Small intestine (tissue), 7 donors: ENCODE measurements around the gene LAMTOR5. TPM values are rescaled to one million over a fixed set of nuclear protein-coding genes. Genes with fewer than 3 reads are reported as not detected.
A peak's percentile ranks its signal among the peaks of the same experiment; 100 is the strongest.
"Not testable (repeated sequence)": the region's sequence is repeated elsewhere in the genome, so short reads cannot be mapped to it uniquely, and the experiment has no call there.

Experiments
- DNase-seq, 2 donors: peaks; one replicate each; pipeline versions ENCODE4 v3.0.0 to v3.0.0-alpha.2; 2013
- FAIRE-seq: peaks from 2 replicates; lab custom pipeline; 2012; peaks lifted over from hg19 to GRCh38; lab: Jason Lieb, UNC
- H3K27ac ChIP-seq, 3 donors: one replicate each; pipeline ENCODE4 v1.5.1; 2013; ENCODE audit warnings: low read length in 2 of 3, mild to moderate bottlenecking in 2 of 3, control low read depth in 1 of 3, inconsistent platforms in 1 of 3, low read depth in 1 of 3, moderate library complexity in 1 of 3
- H3K27me3 ChIP-seq, 3 donors: one replicate each; pipeline ENCODE4 v1.6.1; 2013; ENCODE audit warnings: low read length in 3 of 3, inconsistent platforms in 1 of 3; ENCODE audit not compliant: control insufficient read depth in 3 of 3, insufficient read depth in 3 of 3
- H3K36me3 ChIP-seq, 3 donors: one replicate each; pipeline ENCODE4 v1.6.1; 2013; ENCODE audit warnings: low read length in 3 of 3, inconsistent platforms in 1 of 3, low read depth in 1 of 3, mild to moderate bottlenecking in 1 of 3, moderate library complexity in 1 of 3; ENCODE audit not compliant: control insufficient read depth in 3 of 3, insufficient read depth in 2 of 3
- H3K4me1 ChIP-seq, 3 donors: one replicate each; pipeline ENCODE4 v1.6.1; 2013; ENCODE audit warnings: low read length in 2 of 3, inconsistent platforms in 1 of 3, low read depth in 1 of 3, mild to moderate bottlenecking in 1 of 3, moderate library complexity in 1 of 3; ENCODE audit not compliant: control insufficient read depth in 3 of 3, insufficient read depth in 2 of 3
- H3K4me3 ChIP-seq, 3 donors: one replicate each; pipeline ENCODE4 v1.5.1; 2013; ENCODE audit warnings: low read length in 3 of 3, control low read depth in 1 of 3, inconsistent platforms in 1 of 3, low read depth in 1 of 3, mild to moderate bottlenecking in 1 of 3, moderate library complexity in 1 of 3
- H3K9me3 ChIP-seq, 2 donors: one replicate each; pipeline ENCODE4 v1.6.1; 2013; ENCODE audit warnings: low read depth in 1 of 2, low read length in 1 of 2; ENCODE audit not compliant: control insufficient read depth in 2 of 2, insufficient read depth in 1 of 2
- WGBS, 3 donors: extraction: QIAGEN DNeasy Blood & Tissue Kit; methylation state at CpG; one replicate each; pipeline ENCODE4 v1.1.7; 2013; 5-methylcytosine and 5-hydroxymethylcytosine counted together
- polyA plus RNA-seq, 4 donors: library from polyadenylated mRNA; stranded (reverse) in 3 of 4; unstranded in 1 of 4; fragments of 200-250 nt in 3 of 4; fragments of 120-200 nt in 1 of 4; gene quantifications; one replicate each; pipeline versions ENCODE4 v1.2.1 to v1.2.3, GENCODE V29; 2013
- donor health status: healthy with polysubstance abuse.
- donor health status: control.
- donor health status: control.
- donor health status: Bipolar disorder and iron deficiency.
- donor health status: healthy.

Gene LAMTOR5
- polyA plus RNA-seq, 4 donors = 138 to 345 (median 306) TPM

DNA sequence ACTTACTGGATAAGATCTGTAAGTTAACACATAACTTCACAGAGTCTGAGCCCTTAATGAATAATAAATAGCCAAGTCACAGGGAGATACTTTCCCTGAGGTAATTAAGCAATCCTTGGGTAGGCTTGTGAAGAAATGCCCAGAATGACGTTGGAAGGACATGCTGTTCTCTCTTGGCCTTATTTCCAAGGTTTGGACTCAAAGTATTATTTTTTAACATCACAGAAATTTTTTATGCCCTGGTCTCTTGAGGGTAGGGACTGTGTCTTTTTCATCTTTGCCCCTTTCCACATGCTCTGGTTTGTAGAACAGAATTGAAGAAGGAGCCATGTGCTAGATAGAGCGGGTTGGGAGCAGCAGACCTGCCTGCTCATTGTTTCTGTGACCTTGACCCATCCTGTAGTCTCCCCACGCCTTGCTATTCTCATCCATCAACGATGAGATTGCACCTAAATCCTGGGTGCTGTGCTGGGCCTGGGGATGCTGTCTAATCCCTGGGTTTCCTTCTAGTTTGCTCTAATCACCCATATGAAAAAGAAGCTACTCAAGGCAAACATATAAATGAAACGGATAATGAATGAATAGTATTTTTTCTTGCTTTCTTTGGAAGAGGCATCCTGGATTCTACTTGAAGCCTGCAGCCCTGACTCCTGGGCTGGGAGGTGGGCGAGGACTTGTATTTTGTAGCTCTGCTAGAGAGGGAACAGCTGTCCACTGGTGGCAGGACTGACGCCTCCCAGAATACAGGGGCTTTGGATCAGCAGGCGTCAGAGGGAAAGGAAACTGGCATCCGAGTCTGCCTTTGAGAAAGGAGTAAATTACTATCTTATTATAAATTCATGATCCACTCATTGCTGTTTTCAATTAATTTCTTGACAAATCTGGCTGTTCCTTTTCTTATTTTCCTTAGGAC lies 17.5 kb upstream of the LAMTOR5 start:
- no peaks in the 10 kb centered on the region for H3K9me3 ChIP-seq
- no peak overlapping the region for H3K4me3 ChIP-seq
- no peak overlapping the region for H3K27ac ChIP-seq
- H3K27me3 ChIP-seq = no peaks in the 10 kb centered on the region
- WGBS, 3 donors = 65 to 67% (median 66%) methylated on average over 9 of the region's 9 CpGs
- H3K4me1 ChIP-seq = no peaks in the 10 kb centered on the region
- DNase-seq = no peak
- no peaks in the 10 kb centered on the region for H3K36me3 ChIP-seq
- no peak for FAIRE-seq

DNA sequence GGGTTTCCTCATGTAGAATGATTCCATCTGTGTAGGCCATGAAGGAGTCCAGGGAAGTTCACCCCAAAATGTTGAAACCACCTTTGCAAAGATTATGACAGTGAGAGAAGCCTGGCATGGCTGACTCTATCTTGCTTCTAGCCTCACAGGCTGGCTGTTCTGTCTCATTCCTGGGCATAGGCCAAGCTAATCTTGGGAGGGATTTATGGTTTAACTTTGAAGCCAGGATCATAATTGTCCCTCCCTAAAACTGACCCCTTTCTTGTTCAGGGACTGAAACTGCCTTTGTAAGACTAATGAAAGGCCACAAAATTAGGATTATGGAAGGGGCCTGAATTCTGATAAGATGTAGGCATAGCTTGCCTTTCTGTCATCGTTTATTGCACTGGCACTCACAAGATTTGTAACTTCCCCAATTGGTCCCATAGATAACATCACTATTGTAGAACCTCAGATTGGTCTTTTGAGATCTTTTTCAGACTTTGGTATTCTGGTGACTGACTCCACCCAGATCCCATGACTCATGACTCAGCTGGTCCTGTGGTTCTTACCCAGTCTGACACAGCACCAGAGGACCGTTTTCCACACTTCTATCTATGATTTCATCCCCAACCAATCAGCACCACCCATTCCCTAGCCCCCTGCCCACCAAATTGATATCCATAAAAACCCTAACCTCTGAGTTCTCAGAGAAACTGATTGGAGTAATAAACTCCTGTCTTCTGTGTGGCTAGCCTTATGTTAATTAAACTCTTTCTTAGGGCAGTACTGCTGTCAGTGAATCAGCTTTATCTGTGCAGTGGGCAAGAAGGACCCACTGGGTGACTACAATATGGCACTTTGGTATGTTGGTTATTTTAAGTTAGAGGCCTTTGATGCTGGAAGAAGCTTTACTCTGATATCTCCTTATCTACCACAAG lies 13.6 kb upstream of the LAMTOR5 start:
- 45 to 55% (median 46%) methylated on average over 2 of the region's 2 CpGs for WGBS, 3 donors
- Histone ChIP-seq H3K9me3 (no peaks in the 10 kb centered on the region), H3K36me3 (no peaks in the 10 kb centered on the region), H3K4me1 (no peaks in the 10 kb centered on the region), H3K27me3 (no peaks in the 10 kb centered on the region), H3K4me3 (no peak overlapping the region), H3K27ac (no peak overlapping the region)
- DNase-seq (peak in 1 of 2 donors; percentile 21), FAIRE-seq (no peak)

GRCh38 chr1:110420023-110420662 lies 12.6 kb upstream of the LAMTOR5 start:
- Histone ChIP-seq H3K9me3 (no peaks in the 10 kb centered on the region), H3K27me3 (no peaks in the 10 kb centered on the region), H3K4me3 (no peak overlapping the region), H3K27ac (no peak overlapping the region), H3K4me1 (no peaks in the 10 kb centered on the region), H3K36me3 (no peaks in the 10 kb centered on the region)
- DNase-seq (no peak), FAIRE-seq (no peak)
- 85 to 94% (median 89%) methylated on average over 10 of the region's 10 CpGs for WGBS, 3 donors

- H3K4me1 ChIP-seq = no peaks in the 10 kb centered on the region
- no peak overlapping the region for H3K27ac ChIP-seq
- FAIRE-seq (no peak), DNase-seq (no peak)
- H3K9me3 ChIP-seq = no peaks in the 10 kb centered on the region
- no peaks in the 10 kb centered on the region for H3K27me3 ChIP-seq
- H3K36me3 ChIP-seq = no peaks in the 10 kb centered on the region
- WGBS, 3 donors = 88 to 96% (median 89%) methylated on average over 1 of the region's 1 CpG
- H3K4me3 ChIP-seq = no peak overlapping the region
These were observed 11.2 kb upstream of the LAMTOR5 start for GRCh38 chr1:110418729-110419128.

DNA sequence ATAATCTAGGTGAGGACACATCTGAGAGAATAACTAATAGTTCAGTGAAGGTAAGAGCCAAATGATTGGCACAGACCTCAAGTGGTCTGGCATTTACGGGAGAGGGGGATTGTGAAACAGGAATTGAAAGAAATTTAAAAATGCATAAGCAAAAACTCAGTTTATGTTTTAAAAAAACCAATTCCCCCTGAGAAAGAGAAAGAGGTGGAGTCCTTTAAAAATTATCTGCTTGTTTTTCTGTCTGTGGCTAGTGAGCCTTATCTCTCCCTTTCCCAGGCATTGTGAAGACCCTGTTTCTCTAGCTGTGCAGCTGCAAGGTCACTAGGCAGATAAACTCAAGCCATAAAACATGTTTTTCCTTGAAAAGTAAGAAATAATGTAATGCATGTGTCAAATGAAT lies 5.6 kb upstream of the LAMTOR5 start:
- DNase-seq, H3K4me1 ChIP-seq, FAIRE-seq, H3K9me3 ChIP-seq, H3K36me3 ChIP-seq, H3K27ac ChIP-seq, H3K27me3 ChIP-seq, H3K4me3 ChIP-seq: not testable (repeated sequence)
- 79 to 96% (median 88%) methylated on average over 1 of the region's 1 CpG for WGBS, 3 donors

DNA sequence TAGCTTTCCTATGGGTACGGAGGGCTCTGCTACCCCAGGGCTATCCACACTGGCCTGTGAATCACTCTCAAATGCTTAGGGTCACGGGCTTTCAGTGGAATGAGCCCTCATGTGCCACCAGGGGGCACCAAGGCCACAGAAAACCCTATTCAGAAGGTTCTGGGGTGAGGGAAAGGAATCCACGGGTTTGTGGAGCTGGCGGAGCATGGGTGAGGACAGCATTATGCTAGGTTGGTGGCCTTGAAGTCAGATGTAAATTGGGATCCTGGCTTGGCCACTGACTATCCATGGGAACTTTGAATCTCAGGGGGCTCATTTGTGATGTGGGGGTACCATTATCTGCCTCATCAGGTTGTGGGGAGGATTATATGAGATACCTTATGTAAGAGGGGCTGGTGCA lies 5.1 kb upstream of the LAMTOR5 start:
- DNase-seq = peak; percentile 78 to 82
- no peaks in the 10 kb centered on the region for H3K9me3 ChIP-seq
- H3K4me1 ChIP-seq = peaks cover 0 to 8% (median 3%) of the 10 kb centered on the region in 3 donors
- no peak for FAIRE-seq
- WGBS, 3 donors = 17 to 26% (median 19%) methylated on average over 4 of the region's 4 CpGs
- H3K27ac ChIP-seq = no peak overlapping the region
- no peaks in the 10 kb centered on the region for H3K27me3 ChIP-seq
- no peak overlapping the region for H3K4me3 ChIP-seq
- no peaks in the 10 kb centered on the region for H3K36me3 ChIP-seq

DNA sequence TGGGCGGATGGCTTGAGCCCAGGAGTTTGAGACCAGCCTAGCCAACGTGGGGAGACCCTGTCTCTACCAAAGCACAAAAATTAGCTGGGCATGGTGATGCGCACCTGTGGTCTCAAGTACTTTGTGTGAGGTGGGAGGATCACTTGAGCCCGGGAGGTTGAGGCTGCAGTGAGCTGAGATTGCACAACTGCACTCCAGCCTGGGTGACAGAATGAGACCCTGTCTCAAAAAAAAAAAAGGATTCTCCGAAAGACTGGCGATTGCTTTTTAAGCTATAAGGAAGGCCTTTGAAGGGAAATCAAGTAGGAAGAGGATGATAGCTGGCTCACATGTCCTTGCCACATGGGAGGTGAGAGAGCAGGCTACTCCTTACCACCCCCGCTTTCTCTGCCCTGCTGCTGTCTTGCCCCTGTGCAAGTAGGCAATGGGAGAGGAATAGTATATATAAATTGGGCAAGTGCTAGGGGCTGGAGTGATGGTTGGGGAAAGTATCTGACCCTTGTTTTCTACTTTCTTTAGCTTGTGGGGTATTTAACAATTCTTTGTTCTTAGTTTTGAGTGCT lies 3.8 kb upstream of the LAMTOR5 start:
- 84 to 87% (median 86%) methylated on average over 7 of the region's 7 CpGs for WGBS, 3 donors
- Histone ChIP-seq H3K4me3 (no peak overlapping the region), H3K27ac (no peak overlapping the region), H3K36me3 (no peaks in the 10 kb centered on the region), H3K4me1 (peaks cover 0 to 8% (median 3%) of the 10 kb centered on the region in 3 donors), H3K27me3 (no peaks in the 10 kb centered on the region), H3K9me3 (no peaks in the 10 kb centered on the region)
- no peak for DNase-seq
- FAIRE-seq = no peak

DNA sequence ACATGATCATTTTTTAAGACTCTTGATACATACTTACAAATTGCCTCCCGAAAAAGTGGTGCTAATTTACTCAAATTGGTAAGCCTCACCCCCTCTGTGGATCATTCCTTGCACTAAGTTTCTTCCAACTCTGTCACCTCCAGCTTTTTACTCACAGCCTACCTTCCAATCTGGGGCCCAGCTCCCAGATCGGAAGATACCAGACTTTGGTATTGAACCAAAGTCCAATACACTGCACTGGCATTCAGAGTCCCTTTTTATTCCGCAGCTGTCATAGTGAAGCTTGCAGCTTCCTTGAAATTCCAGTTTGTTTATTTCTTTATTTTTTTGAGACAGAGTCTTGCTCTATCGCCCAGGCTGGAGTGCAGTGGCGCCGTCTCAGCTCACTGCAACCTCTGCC lies 1.8 kb upstream of the LAMTOR5 start:
- H3K4me3 ChIP-seq = no peak overlapping the region
- WGBS, 3 donors = 68 to 75% (median 75%) methylated on average over 6 of the region's 6 CpGs
- H3K9me3 ChIP-seq = no peaks in the 10 kb centered on the region
- FAIRE-seq (no peak), DNase-seq (peak; percentile 43 to 60)
- H3K27me3 ChIP-seq = no peaks in the 10 kb centered on the region
- peaks cover 0 to 8% (median 3%) of the 10 kb centered on the region in 3 donors for H3K4me1 ChIP-seq
- peaks cover 0 to 10% (median 1%) of the 10 kb centered on the region in 3 donors for H3K36me3 ChIP-seq
- peak overlapping the region in 1 of 3 donors; percentile 91 for H3K27ac ChIP-seq
